ENCODE data around the gene NOMO2.
A peak's percentile ranks its signal among the peaks of the same experiment; 100 is the strongest.
"Not testable (repeated sequence)": the region's sequence is repeated elsewhere in the genome, so short reads cannot be mapped to it uniquely, and the experiment has no call there.

Gene NOMO2, protein sequence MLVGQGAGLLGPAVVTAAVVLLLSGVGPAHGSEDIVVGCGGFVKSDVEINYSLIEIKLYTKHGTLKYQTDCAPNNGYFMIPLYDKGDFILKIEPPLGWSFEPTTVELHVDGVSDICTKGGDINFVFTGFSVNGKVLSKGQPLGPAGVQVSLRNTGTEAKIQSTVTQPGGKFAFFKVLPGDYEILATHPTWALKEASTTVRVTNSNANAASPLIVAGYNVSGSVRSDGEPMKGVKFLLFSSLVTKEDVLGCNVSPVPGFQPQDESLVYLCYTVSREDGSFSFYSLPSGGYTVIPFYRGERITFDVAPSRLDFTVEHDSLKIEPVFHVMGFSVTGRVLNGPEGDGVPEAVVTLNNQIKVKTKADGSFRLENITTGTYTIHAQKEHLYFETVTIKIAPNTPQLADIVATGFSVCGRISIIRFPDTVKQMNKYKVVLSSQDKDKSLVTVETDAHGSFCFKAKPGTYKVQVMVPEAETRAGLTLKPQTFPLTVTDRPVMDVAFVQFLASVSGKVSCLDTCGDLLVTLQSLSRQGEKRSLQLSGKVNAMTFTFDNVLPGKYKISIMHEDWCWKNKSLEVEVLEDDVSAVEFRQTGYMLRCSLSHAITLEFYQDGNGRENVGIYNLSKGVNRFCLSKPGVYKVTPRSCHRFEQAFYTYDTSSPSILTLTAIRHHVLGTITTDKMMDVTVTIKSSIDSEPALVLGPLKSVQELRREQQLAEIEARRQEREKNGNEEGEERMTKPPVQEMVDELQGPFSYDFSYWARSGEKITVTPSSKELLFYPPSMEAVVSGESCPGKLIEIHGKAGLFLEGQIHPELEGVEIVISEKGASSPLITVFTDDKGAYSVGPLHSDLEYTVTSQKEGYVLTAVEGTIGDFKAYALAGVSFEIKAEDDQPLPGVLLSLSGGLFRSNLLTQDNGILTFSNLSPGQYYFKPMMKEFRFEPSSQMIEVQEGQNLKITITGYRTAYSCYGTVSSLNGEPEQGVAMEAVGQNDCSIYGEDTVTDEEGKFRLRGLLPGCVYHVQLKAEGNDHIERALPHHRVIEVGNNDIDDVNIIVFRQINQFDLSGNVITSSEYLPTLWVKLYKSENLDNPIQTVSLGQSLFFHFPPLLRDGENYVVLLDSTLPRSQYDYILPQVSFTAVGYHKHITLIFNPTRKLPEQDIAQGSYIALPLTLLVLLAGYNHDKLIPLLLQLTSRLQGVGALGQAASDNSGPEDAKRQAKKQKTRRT

DNA sequence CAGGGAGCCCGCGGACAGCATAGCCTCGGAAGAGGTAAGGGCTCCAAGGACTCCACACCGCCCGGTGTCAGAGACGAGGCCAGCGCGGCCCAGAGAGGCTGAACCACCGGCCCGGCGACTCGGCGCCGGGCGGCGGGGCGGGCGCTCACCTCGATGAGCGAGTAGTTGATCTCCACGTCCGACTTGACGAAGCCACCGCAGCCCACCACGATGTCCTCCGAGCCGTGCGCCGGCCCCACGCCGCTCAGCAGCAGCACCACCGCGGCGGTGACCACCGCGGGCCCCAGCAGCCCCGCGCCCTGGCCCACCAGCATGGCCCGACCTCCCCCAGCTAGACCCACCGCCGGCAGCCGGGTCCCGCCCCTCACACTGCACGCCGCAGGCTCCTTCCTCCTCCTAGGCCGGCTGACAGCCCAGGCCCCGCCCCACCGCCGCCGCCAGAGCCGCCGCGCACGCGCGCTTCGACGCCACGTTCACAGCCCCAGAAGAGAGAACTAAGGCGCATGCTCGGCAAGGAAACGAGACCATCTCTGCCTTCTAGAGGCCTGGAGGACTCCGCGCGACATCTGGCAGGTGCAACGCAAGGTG lies at the start of gene NOMO2:
NOMO2 (minus strand) TSS at position 371 of the 588 bp plus-strand sequence; CDS start at position 314, 57 bp downstream.
- H3K4me3 ChIP-seq (ENCODE audit: low read depth, low read length) = peak within 1 kb of the TSS; percentile 52

DNA sequence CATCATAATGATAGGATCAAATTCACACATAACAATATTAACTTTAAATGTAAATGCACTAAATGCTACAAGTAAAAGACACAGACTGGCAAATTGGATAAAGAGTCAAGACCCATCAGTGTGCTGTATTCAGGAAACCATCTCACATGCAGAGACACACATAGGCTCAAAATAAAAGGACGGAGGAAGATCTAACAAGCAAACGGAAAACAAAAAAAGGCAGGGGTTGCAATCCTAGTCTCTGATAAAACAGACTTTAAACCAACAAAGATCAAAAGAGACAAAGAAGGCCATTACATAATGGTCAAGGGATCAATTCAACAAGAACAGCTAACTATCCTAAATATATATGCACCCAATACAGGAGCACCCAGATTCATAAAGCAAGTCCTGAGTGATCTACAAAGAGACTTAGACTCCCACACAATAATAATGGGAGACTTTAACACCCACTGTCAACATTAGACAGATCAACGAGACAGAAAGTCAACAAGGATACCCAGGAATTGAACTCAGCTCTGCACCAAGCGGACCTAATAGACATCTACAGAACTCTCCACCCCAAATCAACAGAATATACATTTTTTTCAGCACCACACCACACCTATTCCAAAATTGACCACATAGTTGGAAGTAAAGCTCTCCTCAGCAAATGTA lies 48.4 kb upstream of the NOMO2 start:
- H3K4me3 ChIP-seq (ENCODE audit: low read depth, low read length) = not testable (repeated sequence)

DNA sequence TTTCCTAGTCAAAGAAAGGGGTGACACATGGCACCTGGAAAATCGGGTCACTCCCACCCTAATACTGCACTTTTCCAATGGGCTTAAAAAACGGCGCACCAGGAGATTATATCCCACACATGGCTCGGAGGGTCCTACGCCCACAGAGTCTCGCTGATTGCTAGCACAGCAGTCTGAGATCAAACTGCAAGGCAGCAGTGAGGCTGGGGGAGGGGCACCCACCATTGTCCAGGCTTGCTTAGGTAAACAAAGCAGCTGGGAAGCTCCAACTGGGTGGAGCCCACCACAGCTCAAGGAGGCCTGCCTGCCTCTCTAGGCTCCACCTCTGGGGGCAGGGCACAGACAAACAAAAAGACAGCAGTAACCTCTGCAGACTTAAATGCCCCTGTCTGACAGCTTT lies 46.4 kb upstream of the NOMO2 start:
- not testable (repeated sequence) for H3K4me3 ChIP-seq (ENCODE audit: low read depth, low read length)

DNA sequence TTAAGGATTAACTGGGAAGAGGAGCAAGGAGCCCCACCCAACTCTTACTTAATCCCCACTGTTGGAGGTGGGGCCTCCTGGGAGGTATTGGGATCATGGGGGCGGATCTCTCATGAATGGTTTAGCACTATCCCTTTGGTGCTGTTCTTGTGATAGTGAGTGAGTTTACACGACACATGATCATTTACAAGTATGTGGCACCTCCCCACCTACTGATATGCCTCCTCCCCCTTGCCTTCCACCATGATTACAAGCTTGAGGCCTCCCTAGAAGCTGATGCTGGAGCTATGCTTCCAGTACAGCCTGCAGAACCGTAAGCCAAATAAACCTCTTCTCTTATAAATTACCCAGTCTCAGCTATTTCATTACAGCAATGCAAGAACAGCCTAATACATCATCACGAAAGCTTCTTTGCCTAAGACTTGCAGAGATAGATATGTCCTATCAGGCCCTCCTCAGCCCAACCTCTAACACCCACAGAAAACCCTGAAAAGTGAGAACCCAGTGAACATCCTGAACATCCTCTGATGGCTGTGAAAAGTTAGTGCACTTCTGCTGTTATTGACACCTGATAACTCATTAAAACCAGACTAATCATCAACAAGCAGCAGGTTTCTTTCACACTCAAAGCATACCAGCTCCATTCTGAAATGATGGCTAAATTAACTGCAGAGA lies 41.8 kb upstream of the NOMO2 start:
- not testable (repeated sequence) for H3K4me3 ChIP-seq (ENCODE audit: low read depth, low read length)

DNA sequence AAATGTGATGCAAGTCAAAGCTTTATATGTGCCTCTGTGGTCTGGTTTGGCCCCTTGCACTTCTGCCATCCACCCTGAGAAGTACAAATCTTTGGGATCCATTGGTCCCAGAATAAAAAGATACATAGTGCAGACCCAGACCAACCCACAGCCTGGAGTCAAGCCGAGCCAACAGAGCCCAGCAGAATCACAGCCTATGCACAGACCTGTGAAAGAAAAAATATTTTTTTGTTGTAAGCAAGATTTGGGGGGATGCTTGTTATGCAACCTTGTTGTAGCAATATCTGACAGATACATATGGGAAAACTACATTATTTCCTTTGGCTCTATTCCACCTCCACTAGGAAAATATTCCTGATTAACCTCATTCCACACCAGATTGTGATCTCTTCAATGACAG lies 36.7 kb upstream of the NOMO2 start:
- not testable (repeated sequence) for H3K4me3 ChIP-seq (ENCODE audit: low read depth, low read length)

DNA sequence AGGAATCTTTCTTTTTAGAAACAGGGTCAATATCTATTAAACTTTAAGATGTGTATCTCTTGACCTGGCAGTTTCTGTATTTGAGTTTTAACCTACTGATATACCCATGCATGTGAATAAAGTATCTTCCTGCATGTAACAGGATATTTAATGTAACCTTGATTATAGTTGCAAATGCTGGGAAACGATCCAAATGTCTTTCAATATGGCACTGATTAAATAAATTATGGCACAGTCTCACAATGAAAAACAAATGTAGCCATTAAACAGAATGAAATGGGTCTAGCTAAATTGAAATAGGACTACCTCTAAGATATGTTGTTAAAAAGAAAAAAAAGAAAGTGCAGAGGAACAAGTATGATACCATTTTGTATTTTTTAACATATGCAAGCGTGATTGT lies 35.8 kb upstream of the NOMO2 start:
- H3K4me3 ChIP-seq (ENCODE audit: low read depth, low read length) = not testable (repeated sequence)

DNA sequence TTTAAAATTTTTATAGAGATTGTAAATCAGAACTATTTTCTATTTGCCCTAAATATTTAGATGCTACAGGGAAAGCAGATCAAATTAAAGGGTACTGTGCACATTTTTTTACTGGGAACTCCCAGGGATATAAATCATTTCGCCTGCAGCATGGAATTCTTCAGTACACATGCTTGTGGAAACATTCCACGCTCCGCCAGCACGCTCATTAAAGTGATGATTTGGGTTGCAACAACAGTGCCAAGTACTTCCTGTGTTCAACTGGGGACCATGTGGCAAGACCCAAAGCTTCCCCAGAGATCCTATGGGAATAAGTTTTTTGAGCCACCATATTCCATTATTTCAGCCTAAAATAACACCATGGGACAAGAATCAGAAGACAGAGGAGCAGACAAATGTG lies 35.4 kb upstream of the NOMO2 start:
- not testable (repeated sequence) for H3K4me3 ChIP-seq (ENCODE audit: low read depth, low read length)

DNA sequence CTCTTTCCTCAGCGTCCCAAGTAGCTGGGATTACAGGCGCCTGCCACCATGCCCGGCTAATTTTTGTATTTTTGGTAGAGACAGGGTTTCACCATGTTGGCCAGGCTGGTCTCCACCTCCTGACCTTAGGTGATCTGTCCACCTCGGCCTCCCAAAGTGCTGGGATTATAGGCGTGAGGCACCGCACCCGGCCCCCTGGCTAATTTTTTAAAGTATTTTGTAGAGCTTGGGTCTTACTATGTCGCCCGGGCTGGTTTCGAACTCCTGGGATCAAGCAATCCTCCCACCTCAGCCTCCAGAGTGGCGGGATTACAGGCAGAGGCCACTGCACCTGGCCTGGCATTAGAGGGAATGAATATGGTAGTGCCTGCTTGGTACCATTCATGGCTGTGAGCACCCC lies 33.9 kb upstream of the NOMO2 start:
- H3K4me3 ChIP-seq (ENCODE audit: low read depth, low read length) = not testable (repeated sequence)

DNA sequence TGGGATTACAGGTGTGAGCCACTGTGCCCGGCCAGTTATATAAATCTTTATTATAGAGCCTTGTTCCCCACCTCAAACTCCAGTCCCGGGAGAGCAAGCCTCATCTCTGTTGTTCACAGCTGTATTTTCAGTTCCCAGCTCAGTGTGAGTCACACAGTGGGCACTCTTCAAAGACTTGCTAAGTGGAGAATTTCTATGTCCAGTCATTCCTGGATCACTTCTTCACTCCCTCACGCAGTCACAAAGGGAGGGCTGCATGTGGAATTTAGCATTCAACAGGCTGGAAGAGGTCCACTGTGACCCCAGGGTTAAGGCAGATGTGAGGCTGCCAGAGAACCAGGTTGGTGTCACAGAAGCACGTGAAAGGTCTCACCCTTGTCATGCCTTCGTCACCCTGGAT lies 33.0 kb upstream of the NOMO2 start:
- H3K4me3 ChIP-seq (ENCODE audit: low read depth, low read length) = not testable (repeated sequence)

DNA sequence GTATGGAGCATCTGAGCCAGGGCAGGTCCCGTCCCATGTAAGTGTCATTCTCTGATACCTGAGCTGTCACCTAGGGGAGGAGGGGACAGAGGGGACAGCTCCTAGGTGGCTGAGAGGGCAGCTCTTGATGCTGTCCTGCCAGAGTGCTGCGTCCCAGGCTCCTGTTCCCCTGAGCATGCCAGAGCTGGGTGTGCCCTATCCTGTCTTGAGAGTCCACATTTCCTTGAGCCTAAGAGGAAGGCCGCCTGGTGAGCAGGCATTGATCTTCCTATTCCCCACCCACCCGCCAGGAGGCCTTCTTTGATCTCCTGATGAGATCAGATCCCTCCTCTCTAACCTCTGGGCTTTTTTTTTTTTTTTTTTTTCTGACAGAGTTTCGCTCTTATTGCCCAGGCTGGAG lies 32.0 kb upstream of the NOMO2 start:
- not testable (repeated sequence) for H3K4me3 ChIP-seq (ENCODE audit: low read depth, low read length)

DNA sequence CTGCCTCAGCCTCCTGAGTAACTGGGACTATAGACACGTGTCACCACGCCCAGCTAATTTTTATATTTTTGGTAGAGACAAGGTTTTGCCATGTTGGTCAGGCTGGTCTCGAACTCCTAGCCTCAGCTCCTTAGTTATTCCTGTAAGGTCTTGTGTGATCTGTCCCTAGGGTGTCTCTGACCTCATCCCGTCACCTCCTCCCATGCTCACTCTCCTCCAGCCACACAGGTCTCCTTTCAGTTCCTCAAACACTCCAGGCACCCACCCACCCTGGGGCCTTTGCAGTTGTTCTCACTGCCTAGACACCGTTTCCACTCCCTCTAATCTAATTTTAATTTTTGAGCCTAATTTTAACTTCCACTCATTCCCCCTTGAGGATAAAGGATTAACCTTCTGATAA lies 31.1 kb upstream of the NOMO2 start:
- not testable (repeated sequence) for H3K4me3 ChIP-seq (ENCODE audit: low read depth, low read length)

DNA sequence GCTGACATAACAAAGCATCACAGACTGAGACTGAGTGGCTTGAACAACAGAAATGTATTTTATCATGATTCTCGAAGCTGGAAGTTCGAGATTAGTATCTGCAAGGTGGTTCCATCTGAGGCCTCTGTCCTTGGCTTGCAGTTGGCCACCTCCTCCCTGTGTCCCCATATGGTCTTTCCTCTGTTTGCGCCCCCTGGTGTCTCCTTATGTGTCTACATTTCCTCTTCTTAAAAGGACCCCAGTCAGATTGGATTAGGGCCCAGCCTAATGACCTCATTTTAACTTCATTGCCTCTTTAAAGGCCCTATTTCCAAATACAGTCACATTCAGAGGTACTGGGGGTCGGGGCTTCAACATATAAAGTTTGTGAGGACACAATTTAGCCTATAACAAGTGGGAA lies 30.0 kb upstream of the NOMO2 start:
- H3K4me3 ChIP-seq (ENCODE audit: low read depth, low read length) = not testable (repeated sequence)
- TF ChIP-seq, protein P1, sequence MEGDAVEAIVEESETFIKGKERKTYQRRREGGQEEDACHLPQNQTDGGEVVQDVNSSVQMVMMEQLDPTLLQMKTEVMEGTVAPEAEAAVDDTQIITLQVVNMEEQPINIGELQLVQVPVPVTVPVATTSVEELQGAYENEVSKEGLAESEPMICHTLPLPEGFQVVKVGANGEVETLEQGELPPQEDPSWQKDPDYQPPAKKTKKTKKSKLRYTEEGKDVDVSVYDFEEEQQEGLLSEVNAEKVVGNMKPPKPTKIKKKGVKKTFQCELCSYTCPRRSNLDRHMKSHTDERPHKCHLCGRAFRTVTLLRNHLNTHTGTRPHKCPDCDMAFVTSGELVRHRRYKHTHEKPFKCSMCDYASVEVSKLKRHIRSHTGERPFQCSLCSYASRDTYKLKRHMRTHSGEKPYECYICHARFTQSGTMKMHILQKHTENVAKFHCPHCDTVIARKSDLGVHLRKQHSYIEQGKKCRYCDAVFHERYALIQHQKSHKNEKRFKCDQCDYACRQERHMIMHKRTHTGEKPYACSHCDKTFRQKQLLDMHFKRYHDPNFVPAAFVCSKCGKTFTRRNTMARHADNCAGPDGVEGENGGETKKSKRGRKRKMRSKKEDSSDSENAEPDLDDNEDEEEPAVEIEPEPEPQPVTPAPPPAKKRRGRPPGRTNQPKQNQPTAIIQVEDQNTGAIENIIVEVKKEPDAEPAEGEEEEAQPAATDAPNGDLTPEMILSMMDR (IDR thresholded peaks at IDR 0.05; ENCODE audit: borderline replicate concordance, insufficient read depth, low read depth, low read length) = 0 out of 2 replicates have a peak, but pooled peaks have one; percentile 4

DNA sequence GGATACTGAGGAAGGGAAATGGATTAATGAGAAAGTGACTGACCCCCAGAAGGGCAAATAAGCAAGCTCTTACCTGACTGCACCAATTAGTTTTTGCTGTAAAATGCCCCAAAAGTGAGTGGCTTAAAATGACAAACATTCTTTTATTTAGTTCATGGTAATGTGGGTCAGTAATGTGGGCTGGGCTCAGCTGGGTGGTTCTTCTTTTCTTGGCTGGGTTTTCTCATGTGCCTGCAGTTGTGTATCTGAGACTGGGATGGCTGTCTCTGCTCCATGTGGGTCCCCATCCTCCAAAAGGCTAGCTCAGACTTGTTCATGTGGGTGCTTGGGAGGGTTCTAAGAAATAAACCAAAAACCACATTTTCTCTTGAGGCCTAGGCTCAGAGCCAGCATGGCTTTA lies 29.5 kb upstream of the NOMO2 start:
- not testable (repeated sequence) for H3K4me3 ChIP-seq (ENCODE audit: low read depth, low read length)

DNA sequence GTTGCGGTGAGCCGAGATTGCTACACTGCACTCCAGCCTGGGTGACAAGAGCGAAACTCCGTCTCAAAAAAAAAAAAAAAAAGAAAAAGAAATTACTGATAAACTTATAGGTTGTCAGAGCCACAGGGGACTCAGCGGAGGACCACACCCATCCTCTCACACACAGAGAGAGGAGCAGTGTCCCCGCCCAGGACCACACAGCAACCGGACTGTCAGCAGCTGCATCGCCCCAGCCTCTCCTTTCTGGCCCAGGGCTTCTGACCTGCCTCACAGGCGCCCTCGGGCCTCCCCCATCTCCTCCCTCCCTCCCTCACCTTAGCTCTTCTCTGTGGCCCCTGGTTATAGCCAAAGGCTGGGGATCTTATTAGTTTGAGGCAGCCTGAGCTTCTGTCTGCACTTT lies 27.9 kb upstream of the NOMO2 start:
- not testable (repeated sequence) for H3K4me3 ChIP-seq (ENCODE audit: low read depth, low read length)

DNA sequence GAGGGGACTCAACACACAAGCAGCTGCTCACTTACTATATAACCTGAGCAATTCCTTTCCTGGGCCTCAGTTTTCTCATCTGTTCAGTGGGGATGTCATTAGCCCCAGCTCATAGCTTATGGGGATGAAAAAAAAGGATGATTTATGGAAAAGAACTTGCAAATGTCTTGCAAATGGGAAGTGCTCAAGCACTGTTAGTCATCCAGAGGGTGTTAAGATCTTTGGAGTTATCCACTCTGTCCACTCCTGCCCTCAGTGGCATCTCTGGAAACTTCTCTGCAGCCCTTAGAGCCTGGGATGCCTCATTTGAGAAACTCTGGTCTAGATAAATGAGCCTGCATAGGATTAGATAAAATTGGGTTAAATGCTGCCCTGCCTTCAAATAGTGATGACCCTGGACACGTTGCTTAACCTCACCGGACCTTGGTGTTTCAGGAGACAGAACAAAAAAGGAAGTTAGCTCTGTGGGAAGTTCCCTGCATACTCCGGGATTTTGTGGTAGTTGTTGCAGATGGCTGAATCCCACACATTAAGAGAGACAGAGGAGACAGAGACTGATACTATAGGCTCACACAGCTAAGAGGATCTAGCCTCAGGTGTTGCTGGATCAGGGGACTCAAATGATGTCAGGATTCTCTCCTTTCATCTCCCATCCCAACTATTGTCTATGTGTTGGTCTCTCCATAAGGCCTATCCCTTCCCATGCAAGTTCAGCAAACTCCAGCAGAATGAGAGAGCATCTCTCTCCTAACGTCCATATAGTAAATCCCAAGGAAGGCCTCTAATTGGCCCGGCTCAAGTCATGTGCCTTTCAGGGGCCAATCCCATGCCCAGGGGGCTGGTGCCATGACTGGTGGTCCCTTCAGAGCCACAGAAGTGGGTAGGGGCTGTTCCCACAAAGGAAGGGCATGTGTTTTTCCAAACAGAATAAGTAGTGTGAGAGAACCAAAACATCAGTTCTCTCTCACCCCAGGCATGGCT lies 25.0 kb upstream of the NOMO2 start:
- H3K4me3 ChIP-seq (ENCODE audit: low read depth, low read length) = not testable (repeated sequence)

DNA sequence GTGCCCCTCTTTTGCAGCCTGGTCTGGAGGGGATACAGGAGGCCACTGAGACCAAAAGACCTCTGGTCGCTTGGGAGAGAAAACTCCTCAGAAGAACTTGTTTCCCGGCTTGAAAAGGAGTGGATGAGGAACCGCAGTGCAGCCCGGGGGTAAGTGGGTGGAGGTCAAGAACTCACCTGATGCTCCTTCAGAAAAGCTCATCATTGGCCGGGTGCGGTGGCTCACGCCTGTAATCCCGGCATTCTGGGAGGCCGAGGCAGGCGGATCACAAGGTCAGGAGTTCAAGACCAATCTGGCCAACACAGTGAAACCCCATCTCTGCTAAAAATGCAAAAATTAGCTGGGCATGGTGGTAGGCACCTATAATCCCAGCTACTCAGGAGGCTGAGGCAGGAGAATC lies 23.9 kb upstream of the NOMO2 start:
- H3K4me3 ChIP-seq (ENCODE audit: low read depth, low read length) = not testable (repeated sequence)
